ENCODE measurements around the gene CDRT4. TPM values are rescaled to one million over a fixed set of nuclear protein-coding genes. Genes with fewer than 3 reads are reported as not detected.
"Not testable (repeated sequence)": the region's sequence is repeated elsewhere in the genome, so short reads cannot be mapped to it uniquely, and the experiment has no call there.

CDRT4 gene
- total RNA-seq, 3 donors from 2014 or later (not counting 1 experiment from before 2014, with no cell fraction given), result 5.5 to 14.0 (median 11.8) TPM

- DNase-seq (no peak), ATAC-seq (no peak)
- H3K4me3 Mint-ChIP-seq, result no peak overlapping the region
- intact Hi-C loops (cut with micrococcal nuclease), result no loop called here
- Histone ChIP-seq H3K4me1 (ENCODE audit: control insufficient read depth, insufficient read depth, low read length) (no peaks in the 10 kb centered on the region), H3K36me3 (ENCODE audit: control insufficient read depth, insufficient read depth, low read length) (no peaks in the 10 kb centered on the region), H3K27me3 (ENCODE audit: control insufficient read depth, insufficient read depth, low read length) (no peaks in the 10 kb centered on the region), H3K4me3 (ENCODE audit: low read length) (no peak overlapping the region), H3K27ac (ENCODE audit: low read length) (no peak overlapping the region), H3K9me3 (ENCODE audit: control insufficient read depth, insufficient read depth, low read length) (no peaks in the 10 kb centered on the region)
- TF ChIP-seq CTCF (IDR thresholded peaks at IDR 0.05), result no peak
- 96% methylated on average over 11 of the region's 13 CpGs for WGBS (ENCODE audit: insufficient coverage)
- H3K27ac Mint-ChIP-seq, result no peak overlapping the region
- no peaks in the 10 kb centered on the region for H3K4me1 Mint-ChIP-seq
- H3K36me3 Mint-ChIP-seq, result peaks cover 8% of the 10 kb centered on the region
- no peaks in the 10 kb centered on the region for H3K27me3 Mint-ChIP-seq (ENCODE audit: low read depth in 2 of 2)
- H3K9me3 Mint-ChIP-seq, result peaks cover 0 to 3% of the 10 kb centered on the region in 2 donors
These were observed 24.9 kb downstream of the CDRT4 start for GRCh38 chr17:15442311-15443180.

- Mint-ChIP-seq H3K27ac (no peak overlapping the region), H3K9me3 (peaks cover 0 to 3% of the 10 kb centered on the region in 2 donors), H3K36me3 (peaks cover 8% of the 10 kb centered on the region), H3K27me3 (ENCODE audit: low read depth in 2 of 2) (no peaks in the 10 kb centered on the region), H3K4me1 (peaks cover 7 to 11% of the 10 kb centered on the region in 2 donors), H3K4me3 (no peak overlapping the region)
- Histone ChIP-seq H3K27ac (ENCODE audit: low read length) (no peak overlapping the region), H3K4me3 (ENCODE audit: low read length) (no peak overlapping the region), H3K27me3 (ENCODE audit: control insufficient read depth, insufficient read depth, low read length) (no peaks in the 10 kb centered on the region), H3K36me3 (ENCODE audit: control insufficient read depth, insufficient read depth, low read length) (peaks cover 2% of the 10 kb centered on the region), H3K9me3 (ENCODE audit: control insufficient read depth, insufficient read depth, low read length) (no peaks in the 10 kb centered on the region), H3K4me1 (ENCODE audit: control insufficient read depth, insufficient read depth, low read length) (peaks cover 9% of the 10 kb centered on the region)
- intact Hi-C loops (cut with micrococcal nuclease), result no loop called here
- TF ChIP-seq CTCF (IDR thresholded peaks at IDR 0.05), result no peak
- DNase-seq, result no peak
- no peak for ATAC-seq
- 96% methylated on average over 3 of the region's 4 CpGs for WGBS (ENCODE audit: insufficient coverage)
These were observed 26.1 kb downstream of the CDRT4 start for GRCh38 chr17:15441315-15441714.

- Mint-ChIP-seq H3K4me1 (peaks cover 7 to 16% of the 10 kb centered on the region in 2 donors), H3K9me3 (peaks cover 0 to 3% of the 10 kb centered on the region in 2 donors), H3K36me3 (peaks cover 8% of the 10 kb centered on the region), H3K27ac (no peak overlapping the region), H3K27me3 (ENCODE audit: low read depth in 2 of 2) (no peaks in the 10 kb centered on the region), H3K4me3 (no peak overlapping the region)
- no peak for DNase-seq
- peaks cover 2% of the 10 kb centered on the region for H3K36me3 ChIP-seq (ENCODE audit: control insufficient read depth, insufficient read depth, low read length)
- no peak for TF ChIP-seq CTCF (IDR thresholded peaks at IDR 0.05)
- H3K27ac ChIP-seq (ENCODE audit: low read length), result no peak overlapping the region
- 89% methylated on average over 3 of the region's 3 CpGs for WGBS (ENCODE audit: insufficient coverage)
- H3K4me3 ChIP-seq (ENCODE audit: low read length), result no peak overlapping the region
- H3K4me1 ChIP-seq (ENCODE audit: control insufficient read depth, insufficient read depth, low read length), result peaks cover 10% of the 10 kb centered on the region
- intact Hi-C loops (cut with micrococcal nuclease), result no loop called here
- no peaks in the 10 kb centered on the region for H3K27me3 ChIP-seq (ENCODE audit: control insufficient read depth, insufficient read depth, low read length)
- ATAC-seq, result no peak
- no peaks in the 10 kb centered on the region for H3K9me3 ChIP-seq (ENCODE audit: control insufficient read depth, insufficient read depth, low read length)
These were observed 27.1 kb downstream of the CDRT4 start for GRCh38 chr17:15440347-15440746.

GRCh38 chr17:15439205-15439985, 28.0 kb downstream of the CDRT4 start:
- not testable (repeated sequence) for H3K36me3 Mint-ChIP-seq

More at GRCh38 chr17:15439205-15439985, 28.0 kb downstream of the CDRT4 start:
- H3K27ac ChIP-seq (ENCODE audit: low read length); intact Hi-C loops (cut with micrococcal nuclease); DNase-seq; H3K9me3 ChIP-seq (ENCODE audit: control insufficient read depth, insufficient read depth, low read length); H3K4me3 Mint-ChIP-seq; H3K36me3 ChIP-seq (ENCODE audit: control insufficient read depth, insufficient read depth, low read length); H3K9me3 Mint-ChIP-seq; H3K4me3 ChIP-seq (ENCODE audit: low read length); H3K27me3 Mint-ChIP-seq (ENCODE audit: low read depth in 2 of 2); ATAC-seq; H3K27ac Mint-ChIP-seq; H3K27me3 ChIP-seq (ENCODE audit: control insufficient read depth, insufficient read depth, low read length); H3K4me1 ChIP-seq (ENCODE audit: control insufficient read depth, insufficient read depth, low read length): not testable (repeated sequence)
- WGBS (ENCODE audit: insufficient coverage), result 97% methylated on average over 4 of the region's 8 CpGs
- H3K4me1 Mint-ChIP-seq, result peaks cover 7 to 16% of the 10 kb centered on the region in 2 donors
